Measurements from ENCODE around the gene PARD3B. TPM values are rescaled to one million over a fixed set of nuclear protein-coding genes. Genes with fewer than 3 reads are reported as not detected.

Gene PARD3B
- polyA plus RNA-seq, 1 donor, result 14.0 TPM

- Histone ChIP-seq H3K27ac (ENCODE audit: low read length) (no peak overlapping the region), H3K36me3 (ENCODE audit: control insufficient read depth, insufficient read depth, low read length) (no peaks in the 10 kb centered on the region), H3K4me3 (ENCODE audit: low read length) (no peak overlapping the region), H3K27me3 (ENCODE audit: control insufficient read depth, insufficient read depth, low read length) (no peaks in the 10 kb centered on the region), H3K4me1 (ENCODE audit: control insufficient read depth, insufficient read depth, low read length) (no peaks in the 10 kb centered on the region), H3K9me3 (ENCODE audit: control insufficient read depth, low read depth, low read length) (peaks cover 6% of the 10 kb centered on the region)
- DNase-seq, result peak in 1 of 2 donors; percentile 16
- 0% methylated on average over 2 of the region's 2 CpGs for WGBS (ENCODE audit: insufficient coverage, low lambda C conversion rate)
These were observed 355.2 kb downstream of the PARD3B start for GRCh38 chr2:204900487-204900886.

DNA sequence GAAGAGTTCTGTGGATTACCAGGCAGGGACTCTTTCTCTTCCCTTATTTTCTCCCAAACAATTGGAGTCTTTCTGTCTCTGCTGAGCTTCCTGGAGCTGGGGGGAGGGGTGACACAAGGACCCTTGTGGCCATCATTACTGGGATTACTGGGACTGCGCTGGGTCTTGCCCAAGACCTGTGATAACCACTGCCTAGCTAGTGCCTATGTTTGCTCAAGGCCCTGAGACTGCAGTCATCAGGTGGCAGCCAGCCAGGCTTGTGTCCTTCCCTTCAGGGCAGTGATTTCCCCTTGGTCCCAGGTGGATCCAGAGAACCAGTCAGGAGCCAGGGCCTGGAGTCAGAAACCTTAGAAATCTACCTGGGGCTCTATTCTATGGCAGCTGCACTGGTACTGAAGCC, 355.6 kb downstream of the PARD3B start:
- no peaks in the 10 kb centered on the region for H3K4me1 ChIP-seq (ENCODE audit: control insufficient read depth, insufficient read depth, low read length)
- H3K9me3 ChIP-seq (ENCODE audit: control insufficient read depth, low read depth, low read length), result peaks cover 6% of the 10 kb centered on the region
- DNase-seq, result peak; percentile 6 to 38
- WGBS (ENCODE audit: insufficient coverage, low lambda C conversion rate), result no CpG with 5 or more reads among the region's 1 CpG
- no peak overlapping the region for H3K27ac ChIP-seq (ENCODE audit: low read length)
- H3K36me3 ChIP-seq (ENCODE audit: control insufficient read depth, insufficient read depth, low read length), result no peaks in the 10 kb centered on the region
- no peaks in the 10 kb centered on the region for H3K27me3 ChIP-seq (ENCODE audit: control insufficient read depth, insufficient read depth, low read length)
- no peak overlapping the region for H3K4me3 ChIP-seq (ENCODE audit: low read length)

DNA sequence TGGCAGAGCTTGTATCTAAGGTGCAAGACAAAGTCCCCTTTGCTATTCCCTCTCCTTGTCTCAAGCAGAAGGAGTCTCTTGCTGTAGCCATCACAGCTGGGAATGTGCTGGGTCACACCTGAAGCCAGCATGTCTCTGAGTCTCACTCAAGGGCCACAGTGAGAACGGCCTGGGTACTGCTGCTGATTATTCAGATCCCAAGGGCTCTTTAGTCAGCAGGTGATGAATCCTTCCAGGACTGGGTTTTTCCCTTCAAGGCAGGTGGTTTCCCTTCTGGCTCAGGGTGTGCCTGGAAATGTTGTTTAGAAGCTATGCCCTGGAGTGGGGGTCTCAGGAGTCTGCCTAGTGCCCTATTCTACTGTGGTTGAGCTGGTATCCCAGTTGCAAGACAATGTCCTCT, 356.3 kb downstream of the PARD3B start:
- Histone ChIP-seq H3K4me3 (ENCODE audit: low read length) (no peak overlapping the region), H3K27ac (ENCODE audit: low read length) (no peak overlapping the region), H3K36me3 (ENCODE audit: control insufficient read depth, insufficient read depth, low read length) (no peaks in the 10 kb centered on the region), H3K9me3 (ENCODE audit: control insufficient read depth, low read depth, low read length) (peaks cover 6% of the 10 kb centered on the region), H3K4me1 (ENCODE audit: control insufficient read depth, insufficient read depth, low read length) (no peaks in the 10 kb centered on the region), H3K27me3 (ENCODE audit: control insufficient read depth, insufficient read depth, low read length) (no peaks in the 10 kb centered on the region)
- DNase-seq, result no peak
- WGBS (ENCODE audit: insufficient coverage, low lambda C conversion rate), result no CpG with 5 or more reads among the region's 1 CpG

GRCh38 chr2:204909791-204910190, 364.5 kb downstream of the PARD3B start:
- no peaks in the 10 kb centered on the region for H3K27me3 ChIP-seq (ENCODE audit: control insufficient read depth, insufficient read depth, low read length)
- WGBS (ENCODE audit: insufficient coverage, low lambda C conversion rate), result 79% methylated on average over 2 of the region's 2 CpGs
- H3K4me1 ChIP-seq (ENCODE audit: control insufficient read depth, insufficient read depth, low read length), result no peaks in the 10 kb centered on the region
- H3K27ac ChIP-seq (ENCODE audit: low read length), result no peak overlapping the region
- H3K9me3 ChIP-seq (ENCODE audit: control insufficient read depth, low read depth, low read length), result no peaks in the 10 kb centered on the region
- no peaks in the 10 kb centered on the region for H3K36me3 ChIP-seq (ENCODE audit: control insufficient read depth, insufficient read depth, low read length)
- H3K4me3 ChIP-seq (ENCODE audit: low read length), result no peak overlapping the region
- DNase-seq, result no peak

DNA sequence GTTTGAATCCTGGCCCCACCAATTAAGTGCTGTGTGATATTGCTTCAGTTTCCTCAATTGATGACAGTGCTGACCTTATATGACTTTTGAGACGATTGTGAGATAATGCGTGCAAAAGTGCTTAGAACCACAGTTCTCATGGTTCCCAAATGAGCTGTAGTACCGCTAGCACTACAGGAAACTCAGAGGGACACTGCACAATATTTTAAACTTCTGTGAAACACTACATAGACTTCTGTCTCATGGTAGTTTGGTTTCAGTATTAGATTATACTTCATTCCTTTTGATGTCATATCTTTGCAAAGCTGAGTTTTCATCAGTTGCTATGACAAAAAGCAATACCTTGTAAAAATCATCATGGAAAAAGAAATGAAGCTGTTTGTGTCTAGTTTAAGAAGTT, 368.0 kb downstream of the PARD3B start:
- no CpG with 5 or more reads among the region's 3 CpGs for WGBS (ENCODE audit: insufficient coverage, low lambda C conversion rate)
- no peaks in the 10 kb centered on the region for H3K36me3 ChIP-seq (ENCODE audit: control insufficient read depth, insufficient read depth, low read length)

GRCh38 chr2:204913854-204914464, 368.7 kb downstream of the PARD3B start:
- H3K4me1 ChIP-seq (ENCODE audit: control insufficient read depth, insufficient read depth, low read length), result no peaks in the 10 kb centered on the region
- WGBS (ENCODE audit: insufficient coverage, low lambda C conversion rate), result no CpG with 5 or more reads among the region's 8 CpGs
- no peak for DNase-seq
- H3K4me3 ChIP-seq (ENCODE audit: low read length), result no peak overlapping the region
- H3K27me3 ChIP-seq (ENCODE audit: control insufficient read depth, insufficient read depth, low read length), result no peaks in the 10 kb centered on the region
- no peak overlapping the region for H3K27ac ChIP-seq (ENCODE audit: low read length)
- H3K9me3 ChIP-seq (ENCODE audit: control insufficient read depth, low read depth, low read length), result no peaks in the 10 kb centered on the region
- H3K36me3 ChIP-seq (ENCODE audit: control insufficient read depth, insufficient read depth, low read length), result no peaks in the 10 kb centered on the region

More for the DNA sequence above, 368.0 kb downstream of the PARD3B start:
- Histone ChIP-seq H3K27me3 (ENCODE audit: control insufficient read depth, insufficient read depth, low read length) (no peaks in the 10 kb centered on the region), H3K4me1 (ENCODE audit: control insufficient read depth, insufficient read depth, low read length) (no peaks in the 10 kb centered on the region), H3K4me3 (ENCODE audit: low read length) (no peak overlapping the region), H3K27ac (ENCODE audit: low read length) (no peak overlapping the region), H3K9me3 (ENCODE audit: control insufficient read depth, low read depth, low read length) (no peaks in the 10 kb centered on the region)
- no peak for DNase-seq

DNA sequence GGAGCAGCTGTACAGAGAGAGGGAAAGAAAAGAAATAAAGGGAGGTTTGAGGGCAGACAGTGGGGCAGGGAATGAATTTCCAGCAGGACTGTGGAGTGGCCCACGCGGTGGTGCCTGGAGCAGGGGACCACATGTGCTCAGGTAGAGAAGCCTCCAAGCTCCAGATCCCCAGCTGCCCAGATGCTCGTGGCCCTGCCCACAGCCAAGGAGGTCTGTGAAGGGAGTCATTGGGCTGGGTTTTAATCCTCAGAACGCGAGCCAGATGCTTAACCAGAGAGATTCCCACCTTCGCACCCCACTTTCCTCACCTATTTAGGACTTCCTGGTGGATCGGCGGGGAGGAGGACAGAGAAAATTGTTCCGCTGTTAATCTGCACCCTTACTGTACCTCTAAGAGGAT, 369.4 kb downstream of the PARD3B start:
- no peak for DNase-seq
- no peaks in the 10 kb centered on the region for H3K4me1 ChIP-seq (ENCODE audit: control insufficient read depth, insufficient read depth, low read length)
- no peaks in the 10 kb centered on the region for H3K27me3 ChIP-seq (ENCODE audit: control insufficient read depth, insufficient read depth, low read length)
- H3K27ac ChIP-seq (ENCODE audit: low read length), result no peak overlapping the region
- H3K9me3 ChIP-seq (ENCODE audit: control insufficient read depth, low read depth, low read length), result no peaks in the 10 kb centered on the region
- no peaks in the 10 kb centered on the region for H3K36me3 ChIP-seq (ENCODE audit: control insufficient read depth, insufficient read depth, low read length)
- 100% methylated on average over 2 of the region's 9 CpGs for WGBS (ENCODE audit: insufficient coverage, low lambda C conversion rate)
- H3K4me3 ChIP-seq (ENCODE audit: low read length), result no peak overlapping the region

DNA sequence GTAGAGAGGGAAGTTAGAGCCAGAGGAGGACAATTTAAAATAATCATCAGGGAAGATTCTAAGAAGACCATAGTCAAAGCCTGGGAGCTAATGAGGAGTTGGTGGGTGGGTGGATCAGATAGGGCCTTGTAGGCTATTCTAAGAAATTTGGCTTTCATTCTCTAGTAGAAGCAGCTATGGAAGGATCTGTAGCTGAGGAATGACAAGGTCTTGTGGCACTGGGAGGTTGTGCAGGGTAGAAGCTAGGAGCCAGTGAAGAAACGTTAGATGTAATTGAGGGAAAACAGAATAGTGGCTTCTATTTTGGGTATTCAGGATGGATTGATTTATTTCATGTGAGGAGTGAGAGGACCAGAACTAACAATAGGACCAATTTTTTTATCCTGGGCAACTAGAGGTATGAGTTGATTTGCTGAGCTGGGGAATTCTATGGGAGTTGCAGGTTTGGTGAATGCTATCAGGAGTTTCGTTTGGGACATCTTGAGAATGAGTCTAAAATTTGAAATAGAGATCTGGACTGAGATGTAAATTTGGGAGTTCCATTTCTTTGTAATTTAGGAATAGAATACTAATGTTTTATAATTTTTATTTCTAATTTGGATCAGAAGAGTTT, 371.9 kb downstream of the PARD3B start:
- Histone ChIP-seq H3K27ac (ENCODE audit: low read length) (no peak overlapping the region), H3K4me3 (ENCODE audit: low read length) (no peak overlapping the region), H3K27me3 (ENCODE audit: control insufficient read depth, insufficient read depth, low read length) (no peaks in the 10 kb centered on the region), H3K4me1 (ENCODE audit: control insufficient read depth, insufficient read depth, low read length) (no peaks in the 10 kb centered on the region), H3K9me3 (ENCODE audit: control insufficient read depth, low read depth, low read length) (no peaks in the 10 kb centered on the region), H3K36me3 (ENCODE audit: control insufficient read depth, insufficient read depth, low read length) (no peaks in the 10 kb centered on the region)
- WGBS (ENCODE audit: insufficient coverage, low lambda C conversion rate), result no CpG with 5 or more reads among the region's 2 CpGs
- no peak for DNase-seq

GRCh38 chr2:204920776-204921175, 375.5 kb downstream of the PARD3B start:
- Histone ChIP-seq H3K27me3 (ENCODE audit: control insufficient read depth, insufficient read depth, low read length) (no peaks in the 10 kb centered on the region), H3K4me3 (ENCODE audit: low read length) (no peak overlapping the region), H3K27ac (ENCODE audit: low read length) (no peak overlapping the region), H3K4me1 (ENCODE audit: control insufficient read depth, insufficient read depth, low read length) (no peaks in the 10 kb centered on the region), H3K36me3 (ENCODE audit: control insufficient read depth, insufficient read depth, low read length) (no peaks in the 10 kb centered on the region), H3K9me3 (ENCODE audit: control insufficient read depth, low read depth, low read length) (no peaks in the 10 kb centered on the region)
- DNase-seq, result no peak
- 100% methylated on average over 1 of the region's 2 CpGs for WGBS (ENCODE audit: insufficient coverage, low lambda C conversion rate)

GRCh38 chr2:204923957-204924356, 378.7 kb downstream of the PARD3B start:
- Histone ChIP-seq H3K4me3 (ENCODE audit: low read length) (no peak overlapping the region), H3K4me1 (ENCODE audit: control insufficient read depth, insufficient read depth, low read length) (no peaks in the 10 kb centered on the region), H3K27me3 (ENCODE audit: control insufficient read depth, insufficient read depth, low read length) (no peaks in the 10 kb centered on the region), H3K27ac (ENCODE audit: low read length) (no peak overlapping the region), H3K9me3 (ENCODE audit: control insufficient read depth, low read depth, low read length) (no peaks in the 10 kb centered on the region), H3K36me3 (ENCODE audit: control insufficient read depth, insufficient read depth, low read length) (no peaks in the 10 kb centered on the region)
- DNase-seq, result no peak

DNA sequence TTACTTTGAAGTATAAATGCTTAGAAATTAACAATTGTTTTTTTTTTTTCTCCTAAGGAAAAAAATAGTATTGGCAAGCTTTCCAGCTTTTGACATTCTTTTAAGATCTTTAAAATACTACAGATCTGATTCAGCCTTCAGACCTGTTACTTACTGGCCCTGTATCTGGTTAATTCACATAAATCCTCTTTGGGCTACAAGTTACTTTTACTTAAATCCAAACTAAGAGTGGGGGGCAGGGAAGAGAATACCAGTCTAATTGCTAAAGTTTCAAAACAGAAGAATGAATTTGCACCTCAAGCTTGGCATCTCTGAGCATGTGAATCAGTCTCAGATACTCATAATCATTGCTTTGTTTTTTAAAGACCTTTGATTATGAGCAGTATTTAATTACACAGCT, 386.3 kb downstream of the PARD3B start:
- no peak for DNase-seq
- Histone ChIP-seq H3K9me3 (ENCODE audit: control insufficient read depth, low read depth, low read length) (no peaks in the 10 kb centered on the region), H3K4me1 (ENCODE audit: control insufficient read depth, insufficient read depth, low read length) (no peaks in the 10 kb centered on the region), H3K27ac (ENCODE audit: low read length) (no peak overlapping the region), H3K36me3 (ENCODE audit: control insufficient read depth, insufficient read depth, low read length) (no peaks in the 10 kb centered on the region), H3K27me3 (ENCODE audit: control insufficient read depth, insufficient read depth, low read length) (no peaks in the 10 kb centered on the region), H3K4me3 (ENCODE audit: low read length) (no peak overlapping the region)

Data from large intestine (tissue), 3 donors.